GM23338 (cell line): ENCODE results near the gene PCDHGA7. TPM values are rescaled to one million over a fixed set of nuclear protein-coding genes. Genes with fewer than 3 reads are reported as not detected.

ENCODE experiments used
- ATAC-seq: fragments of 200-7000 bp; cut with Tn5 transposase; 3 replicates; pipeline ENCODE4 v1.9.1; 2020
- DNase-seq: peaks from one replicate; pipeline ENCODE4 v3.0.0-alpha.2; 2015; ENCODE audit warnings: low spot score
- H2AFZ ChIP-seq: fragments of 200-600 bp; sonication (generic); 2 replicates; pipeline ENCODE4 v1.8.0; 2016; ENCODE audit warnings: antibody characterized with exemption, mild to moderate bottlenecking, moderate library complexity
- H3F3A ChIP-seq: fragments of 200-600 bp; sonication (generic); replicated peaks from 2 replicates; pipeline ENCODE4 v1.8.0; 2017; ENCODE audit warnings: antibody characterized with exemption, mixed run types, low read depth
- H3K27ac ChIP-seq: fragments of 200-600 bp; sonication (generic); 2 replicates; pipeline ENCODE4 v1.6.1; 2016; ENCODE audit warnings: low read depth
- H3K27me3 ChIP-seq: fragments of 200-600 bp; sonication (generic); 2 replicates; pipeline ENCODE4 v1.8.0; 2016; ENCODE audit warnings: mild to moderate bottlenecking, mixed run types, moderate library complexity; ENCODE audit not compliant: insufficient read depth
- H3K36me3 ChIP-seq: fragments of 200-600 bp; sonication (generic); 2 replicates; pipeline ENCODE4 v1.8.0; 2016; ENCODE audit warnings: mild to moderate bottlenecking; ENCODE audit not compliant: insufficient read depth
- H3K4me1 ChIP-seq: fragments of 200-600 bp; sonication (generic); 2 replicates; pipeline ENCODE4 v1.8.0; 2016; ENCODE audit warnings: mild to moderate bottlenecking, moderate library complexity; ENCODE audit not compliant: insufficient read depth
- H3K4me2 ChIP-seq: fragments of 200-600 bp; sonication (generic); 2 replicates; pipeline ENCODE4 v1.7.1; 2017; ENCODE audit warnings: mixed run types
- H3K4me3 ChIP-seq: fragments of 200-600 bp; sonication (generic); 2 replicates; pipeline ENCODE4 v1.6.1; 2016; ENCODE audit warnings: mixed run types
- H3K79me2 ChIP-seq: fragments of 200-600 bp; sonication (generic); replicated peaks from 2 replicates; pipeline ENCODE4 v1.8.0; 2017; ENCODE audit warnings: mild to moderate bottlenecking; ENCODE audit not compliant: insufficient read depth
- H3K9me2 ChIP-seq: fragments of 200-600 bp; sonication (generic); 2 replicates; pipeline ENCODE4 v1.8.0; 2017; ENCODE audit not compliant: insufficient read depth
- H4K20me1 ChIP-seq: fragments of 200-600 bp; sonication (generic); replicated peaks from 2 replicates; pipeline ENCODE4 v1.8.0; 2017; ENCODE audit warnings: mild to moderate bottlenecking; ENCODE audit not compliant: insufficient read depth
- H3K27ac Mint-ChIP-seq: 2 replicates; pipeline ENCODE4 v1.8.0; 2020; ENCODE audit warnings: inconsistent platforms, mild to moderate bottlenecking, moderate library complexity, mixed read lengths
- H3K27me3 Mint-ChIP-seq: 3 replicates; pipeline ENCODE4 v1.8.0; 2022; ENCODE audit warnings: low read depth, mild to moderate bottlenecking, moderate library complexity, mixed read lengths, inconsistent platforms; ENCODE audit not compliant: insufficient read depth, poor library complexity
- H3K36me3 Mint-ChIP-seq: 3 replicates; pipeline ENCODE4 v1.8.0; 2021; ENCODE audit warnings: low read depth, mild to moderate bottlenecking, inconsistent platforms, moderate library complexity, mixed read lengths
- H3K4me1 Mint-ChIP-seq: 3 replicates; pipeline ENCODE4 v1.8.0; 2020; ENCODE audit warnings: mild to moderate bottlenecking, inconsistent platforms, mixed read lengths
- H3K4me3 Mint-ChIP-seq: 3 replicates; pipeline ENCODE4 v1.8.0; 2021; ENCODE audit warnings: moderate library complexity, mild to moderate bottlenecking, inconsistent platforms, mixed read lengths
- H3K9me3 Mint-ChIP-seq: 3 replicates; pipeline ENCODE4 v1.8.0; 2020; ENCODE audit warnings: moderate library complexity, mild to moderate bottlenecking, inconsistent platforms, mixed read lengths
- CREB1 ChIP-seq: fragments of 250-450 bp; sonication (Bioruptor Pico); IDR thresholded peaks from 2 replicates; pipeline ENCODE4 v1.5.0; 2020; ENCODE audit warnings: low read depth, mild to moderate bottlenecking, moderate library complexity
- CTCF ChIP-seq, 2 experiments: fragments of 200-600 bp in 1 of 2; sonication (generic) in 1 of 2; conservative IDR thresholded peaks; 2 replicates each; pipeline versions ENCODE4 v1.5.1 to v1.6.1; 2016 to 2017; ENCODE audit warnings: antibody characterized with exemption in 2 of 2, low read depth in 2 of 2, mild to moderate bottlenecking in 2 of 2, moderate library complexity in 1 of 2
- EZH2 ChIP-seq: fragments of 200-600 bp; sonication (generic); IDR thresholded peaks from one replicate; pipeline ENCODE4 v1.8.0; 2017; ENCODE audit warnings: antibody characterized with exemption, mild to moderate bottlenecking, low read depth; ENCODE audit not compliant: unreplicated experiment
- EZH2phosphoT487 ChIP-seq: fragments of 200-600 bp; sonication (generic); IDR thresholded peaks from one replicate; pipeline ENCODE4 v1.8.1; 2018; ENCODE audit warnings: antibody characterized with exemption; ENCODE audit not compliant: unreplicated experiment
- JUNB ChIP-seq: IDR thresholded peaks from one replicate; pipeline ENCODE4 v1.6.1; 2016; ENCODE audit warnings: antibody characterized with exemption; ENCODE audit not compliant: unreplicated experiment
- NANOG ChIP-seq: IDR thresholded peaks from 2 replicates; pipeline ENCODE4 v1.6.1; 2016; ENCODE audit warnings: antibody characterized with exemption, borderline replicate concordance
- POLR2AphosphoS5 ChIP-seq: IDR thresholded peaks from 2 replicates; pipeline ENCODE4 v1.6.1; 2016; ENCODE audit warnings: antibody characterized with exemption, low read depth
- REST ChIP-seq: IDR thresholded peaks from one replicate; pipeline ENCODE4 v1.6.1; 2018; ENCODE audit warnings: antibody characterized with exemption; ENCODE audit not compliant: unreplicated experiment
- STAT1 ChIP-seq: IDR thresholded peaks from one replicate; pipeline ENCODE4 v1.6.1; 2016; ENCODE audit warnings: antibody characterized with exemption; ENCODE audit not compliant: unreplicated experiment
- ZNF114 ChIP-seq: fragments of 250-450 bp; sonication (Bioruptor Pico); IDR thresholded peaks from 2 replicates; pipeline ENCODE4 v1.5.0; 2020; ENCODE audit warnings: mild to moderate bottlenecking, moderate library complexity
- ZNF331 ChIP-seq: fragments of 250-450 bp; sonication (Bioruptor Pico); IDR thresholded peaks from 2 replicates; pipeline ENCODE4 v1.5.0; 2020; ENCODE audit warnings: low read depth, mild to moderate bottlenecking, moderate library complexity
- ZNF462 ChIP-seq: fragments of 250-450 bp; sonication (Bioruptor Pico); IDR thresholded peaks from 2 replicates; pipeline ENCODE4 v1.5.0; 2020; ENCODE audit warnings: mild to moderate bottlenecking, moderate library complexity
- polyA plus RNA-seq: library from polyadenylated mRNA; unstranded; fragments of >200 nt; fragmentation: Nextera tagmentation; extraction: Ambion mirVana; gene quantifications from 2 replicates; pipeline ENCODE4 v1.2.1, GENCODE V29; 2016
- total RNA-seq: library from RNA; depleted of rRNA; stranded (reverse); fragments of >200 nt; shearing (Covaris generic); gene quantifications from 2 replicates; pipeline ENCODE4 v1.2.3, GENCODE V29; 2014
- TF ChIP-seq, protein P1 (sequence below): IDR thresholded peaks from 2 replicates; pipeline ENCODE4 v1.6.1; 2016; ENCODE audit warnings: antibody characterized with exemption

PCDHGA7 gene
- total and polyA plus RNA-seq, 2 experiments from 2014 or later = 0.44 to 4.4 TPM

DNA sequence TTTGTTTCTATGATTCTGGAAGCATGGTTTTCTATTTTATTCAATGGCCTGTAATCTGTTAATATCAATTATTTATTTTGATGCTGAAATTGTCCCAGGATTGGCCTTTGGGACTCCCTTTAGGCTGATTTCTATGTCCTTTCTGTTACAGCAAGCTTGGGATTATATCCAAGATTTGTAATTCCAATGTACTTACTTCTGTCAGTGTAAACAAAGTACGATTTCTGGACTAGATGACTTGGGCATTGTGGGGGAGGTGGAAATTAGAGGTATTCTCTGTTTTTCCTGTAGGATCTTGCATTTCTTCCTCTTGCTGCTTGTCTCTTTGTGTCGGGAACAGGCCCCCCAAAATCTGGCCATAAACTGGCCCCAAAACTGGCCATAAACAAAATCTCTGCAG, 51.5 kb downstream of the PCDHGA7 start:
- peaks cover 42% of the 10 kb centered on the region for H3K36me3 Mint-ChIP-seq
- peaks cover 8% of the 10 kb centered on the region; the same call in 1 of the 2 replicates for H3K36me3 ChIP-seq
- no peak for DNase-seq
- H3K4me3 ChIP-seq = no peak overlapping the region
- H3K27me3 ChIP-seq = no peaks in the 10 kb centered on the region
- H3K9me2 ChIP-seq = no peaks in the 10 kb centered on the region
- peaks cover 48% of the 10 kb centered on the region for H3K9me3 Mint-ChIP-seq
- TF ChIP-seq ZNF114 (CRISPR knock-in tag) (no peak), ZNF462 (CRISPR knock-in tag) (no peak), CTCF (conservative IDR thresholded peaks at IDR 0.05; ENCODE audit: low read depth in 2 of 2) (no peak), CREB1 (CRISPR knock-in tag) (no peak), ZNF331 (CRISPR knock-in tag) (no peak), EZH2phosphoT487 (no peak), EZH2 (no peak), JUNB (no peak), POLR2AphosphoS5 (no peak), STAT1 (no peak), REST (no peak), NANOG (no peak)
- TF ChIP-seq, protein P1, sequence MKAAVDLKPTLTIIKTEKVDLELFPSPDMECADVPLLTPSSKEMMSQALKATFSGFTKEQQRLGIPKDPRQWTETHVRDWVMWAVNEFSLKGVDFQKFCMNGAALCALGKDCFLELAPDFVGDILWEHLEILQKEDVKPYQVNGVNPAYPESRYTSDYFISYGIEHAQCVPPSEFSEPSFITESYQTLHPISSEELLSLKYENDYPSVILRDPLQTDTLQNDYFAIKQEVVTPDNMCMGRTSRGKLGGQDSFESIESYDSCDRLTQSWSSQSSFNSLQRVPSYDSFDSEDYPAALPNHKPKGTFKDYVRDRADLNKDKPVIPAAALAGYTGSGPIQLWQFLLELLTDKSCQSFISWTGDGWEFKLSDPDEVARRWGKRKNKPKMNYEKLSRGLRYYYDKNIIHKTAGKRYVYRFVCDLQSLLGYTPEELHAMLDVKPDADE = no peak
- peaks cover 6% of the 10 kb centered on the region for H3K27me3 Mint-ChIP-seq
- H3K4me1 Mint-ChIP-seq = no peaks in the 10 kb centered on the region
- H2AFZ ChIP-seq = no peak overlapping the region
- H3K79me2 ChIP-seq = no peaks in the 10 kb centered on the region
- H3K27ac Mint-ChIP-seq = no peak overlapping the region
- H3K4me3 Mint-ChIP-seq = no peak overlapping the region
- ATAC-seq = no peak
- H3F3A ChIP-seq = no peaks in the 10 kb centered on the region
- no peak overlapping the region for H3K4me2 ChIP-seq
- peaks cover 1% of the 10 kb centered on the region; the same call in 1 of the 2 replicates for H3K4me1 ChIP-seq
- H4K20me1 ChIP-seq = no peaks in the 10 kb centered on the region
- no peak overlapping the region for H3K27ac ChIP-seq
